ELF-1 (cell line): ENCODE results near the gene FARP2.

Source experiments
- DNase-seq: peaks from one replicate; pipeline ENCODE4 v3.0.0-alpha.2; 2016; ENCODE audit warnings: low read depth, low spot score

The FARP2 gene

GRCh38 chr2:241458687-241459086 is 102.6 kb downstream of the FARP2 start:
- DNase-seq = no peak

- no peak for DNase-seq
These were observed 103.4 kb downstream of the FARP2 start for GRCh38 chr2:241459520-241459919.

GRCh38 chr2:241460631-241461030 is 104.5 kb downstream of the FARP2 start:
- DNase-seq = no peak

- DNase-seq = no peak
These were observed 105.9 kb downstream of the FARP2 start for GRCh38 chr2:241461693-241462677.

- DNase-seq = no peak
These were observed 107.4 kb downstream of the FARP2 start for GRCh38 chr2:241463276-241464135.

- DNase-seq = peak; percentile 12
These were observed 109.5 kb downstream of the FARP2 start for GRCh38 chr2:241465543-241465942.

- no peak for DNase-seq
These were observed 110.1 kb downstream of the FARP2 start for GRCh38 chr2:241466230-241466629.

GRCh38 chr2:241467777-241468475 is 111.8 kb downstream of the FARP2 start:
- peak; percentile 58 for DNase-seq

- DNase-seq = no peak
These were observed 112.3 kb downstream of the FARP2 start for GRCh38 chr2:241468476-241468781.

GRCh38 chr2:241469746-241470145 is 113.7 kb downstream of the FARP2 start:
- no peak for DNase-seq

- no peak for DNase-seq
These were observed 117.3 kb downstream of the FARP2 start for GRCh38 chr2:241473399-241473798.

- no peak for DNase-seq
These were observed 119.2 kb downstream of the FARP2 start for GRCh38 chr2:241475267-241475666.

GRCh38 chr2:241478166-241478565 is 122.1 kb downstream of the FARP2 start:
- DNase-seq = no peak

GRCh38 chr2:241479026-241479898 is 123.2 kb downstream of the FARP2 start:
- no peak for DNase-seq

GRCh38 chr2:241481687-241482086 is 125.6 kb downstream of the FARP2 start:
- no peak for DNase-seq

GRCh38 chr2:241482126-241482955 is 126.3 kb downstream of the FARP2 start:
- DNase-seq = no peak

- no peak for DNase-seq
These were observed 127.2 kb downstream of the FARP2 start for GRCh38 chr2:241483305-241483704.

GRCh38 chr2:241485172-241485911 is 129.3 kb downstream of the FARP2 start:
- DNase-seq = no peak

GRCh38 chr2:241489088-241489487 is 133.0 kb downstream of the FARP2 start:
- DNase-seq = no peak
